NCI-H82 (cell line): ENCODE results near the gene GTF2H4.
"Not testable (repeated sequence)": the region's sequence is repeated elsewhere in the genome, so short reads cannot be mapped to it uniquely, and the experiment has no call there.

Experiments
- DNase-seq: peaks from one replicate; lab custom pipeline; 2025; lab: John Stamatoyannopoulos, UW

GTF2H4 gene

GRCh38 chr6:30894935-30895334 lies 13.1 kb upstream of the GTF2H4 start:
- DNase-seq = peak; percentile 22

GRCh38 chr6:30895343-30895742 lies 12.7 kb upstream of the GTF2H4 start:
- DNase-seq = no peak

GRCh38 chr6:30896541-30896940 lies 11.5 kb upstream of the GTF2H4 start:
- no peak for DNase-seq

- DNase-seq = no peak
These were observed 10.1 kb upstream of the GTF2H4 start for GRCh38 chr6:30897882-30898281.

- no peak for DNase-seq
These were observed 9.2 kb upstream of the GTF2H4 start for GRCh38 chr6:30898750-30899360.

- no peak for DNase-seq
These were observed 7.1 kb upstream of the GTF2H4 start for GRCh38 chr6:30900863-30901417.

- no peak for DNase-seq
These were observed 6.6 kb upstream of the GTF2H4 start for GRCh38 chr6:30901436-30901835.

- not testable (repeated sequence) for DNase-seq
These were observed 5.8 kb upstream of the GTF2H4 start for GRCh38 chr6:30902196-30902595.

- no peak for DNase-seq
These were observed 5.3 kb upstream of the GTF2H4 start for GRCh38 chr6:30902709-30903108.

- no peak for DNase-seq
These were observed 4.8 kb upstream of the GTF2H4 start for GRCh38 chr6:30903236-30903635.

- DNase-seq = not testable (repeated sequence)
These were observed 683 bp upstream of the GTF2H4 start for GRCh38 chr6:30907290-30907757.

- DNase-seq = no peak
These were observed 693 bp downstream of the GTF2H4 start for GRCh38 chr6:30908700-30909099.

- DNase-seq = not testable (repeated sequence)
These were observed 2.5 kb downstream of the GTF2H4 start for GRCh38 chr6:30910473-30910872.

- no peak for DNase-seq
These were observed 4.9 kb downstream of the GTF2H4 start for GRCh38 chr6:30912746-30913520.

- no peak for DNase-seq
These were observed 5.7 kb downstream of the GTF2H4 start for GRCh38 chr6:30913721-30914075.

- DNase-seq = peak; percentile 93
These were observed 6.3 kb downstream of the GTF2H4 start, which contains the start of gene VARS2 for GRCh38 chr6:30914076-30914853. TSS of gene VARS2 (plus strand) at chr6:30914238. CDS start at chr6:30914837, 599 bp downstream.

GRCh38 chr6:30914854-30915590 lies 7.0 kb downstream of the GTF2H4 start:
- DNase-seq = no peak

- peak; percentile 73 for DNase-seq
These were observed 7.6 kb downstream of the GTF2H4 start for GRCh38 chr6:30915591-30915946.

GRCh38 chr6:30917041-30917440 lies 9.0 kb downstream of the GTF2H4 start:
- no peak for DNase-seq

- DNase-seq = no peak
These were observed 9.5 kb downstream of the GTF2H4 start for GRCh38 chr6:30917487-30917886.

GRCh38 chr6:30918670-30919069 lies 10.7 kb downstream of the GTF2H4 start:
- DNase-seq = no peak

GRCh38 chr6:30922447-30922852 lies 14.4 kb downstream of the GTF2H4 start:
- no peak for DNase-seq
